Kidney epithelial cell (primary cell): ENCODE measurements around the gene TREM2. TPM values are rescaled to one million over a fixed set of nuclear protein-coding genes. Genes with fewer than 3 reads are reported as not detected.
"Not testable (repeated sequence)": the region's sequence is repeated elsewhere in the genome, so short reads cannot be mapped to it uniquely, and the experiment has no call there.

ENCODE experiments used
- DNase-seq: peaks from one replicate; pipeline ENCODE4 v3.0.0-alpha.2; 2010; ENCODE audit warnings: low read depth
- H3K27me3 ChIP-seq: 2 replicates; pipeline ENCODE4 v1.6.0; 2011; ENCODE audit warnings: low read length; ENCODE audit not compliant: control insufficient read depth, insufficient read depth
- H3K36me3 ChIP-seq: 2 replicates; pipeline ENCODE4 v1.5.1; 2011; ENCODE audit warnings: low read length; ENCODE audit not compliant: control insufficient read depth, insufficient read depth
- H3K4me3 ChIP-seq: 2 replicates; pipeline ENCODE4 v1.5.1; 2011; ENCODE audit warnings: low read depth, mild to moderate bottlenecking, control low read depth, low read length
- total RNA-seq: library from RNA; depleted of rRNA; stranded (reverse); fragments of >200 nt; gene quantifications from 2 replicates; pipeline ENCODE4 v1.2.3, GENCODE V29; 2015
- TF ChIP-seq, protein P1 (sequence below): IDR thresholded peaks from 2 replicates; pipeline ENCODE4 v1.5.1; 2011; ENCODE audit warnings: mild to moderate bottlenecking, moderate library complexity, low read length, control low read depth, inconsistent platforms; ENCODE audit not compliant: insufficient read depth, poor library complexity, severe bottlenecking

Gene TREM2
- total RNA-seq, 1 donor from 2014 or later = not detected

DNA sequence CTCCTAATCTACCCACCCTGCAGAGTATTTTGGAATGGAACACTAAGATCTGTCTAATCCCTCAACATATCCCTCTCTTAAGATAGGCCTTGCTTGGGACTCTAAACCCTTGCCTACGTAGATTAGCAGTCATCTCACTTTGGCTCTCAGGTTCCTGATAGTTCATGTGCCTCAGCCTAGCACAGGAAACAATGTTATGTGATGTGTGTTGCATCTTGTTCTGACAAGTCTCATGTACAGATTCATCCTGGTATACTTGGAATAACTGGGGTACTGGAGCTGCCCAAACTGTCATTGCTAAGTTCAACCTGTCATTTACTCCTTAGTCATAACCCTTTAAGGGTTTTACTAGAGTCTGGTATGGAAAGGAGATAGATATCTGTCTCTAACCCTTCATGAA, 42.9 kb downstream of the TREM2 start:
- no peaks in the 10 kb centered on the region for H3K27me3 ChIP-seq
- TF ChIP-seq, protein P1, sequence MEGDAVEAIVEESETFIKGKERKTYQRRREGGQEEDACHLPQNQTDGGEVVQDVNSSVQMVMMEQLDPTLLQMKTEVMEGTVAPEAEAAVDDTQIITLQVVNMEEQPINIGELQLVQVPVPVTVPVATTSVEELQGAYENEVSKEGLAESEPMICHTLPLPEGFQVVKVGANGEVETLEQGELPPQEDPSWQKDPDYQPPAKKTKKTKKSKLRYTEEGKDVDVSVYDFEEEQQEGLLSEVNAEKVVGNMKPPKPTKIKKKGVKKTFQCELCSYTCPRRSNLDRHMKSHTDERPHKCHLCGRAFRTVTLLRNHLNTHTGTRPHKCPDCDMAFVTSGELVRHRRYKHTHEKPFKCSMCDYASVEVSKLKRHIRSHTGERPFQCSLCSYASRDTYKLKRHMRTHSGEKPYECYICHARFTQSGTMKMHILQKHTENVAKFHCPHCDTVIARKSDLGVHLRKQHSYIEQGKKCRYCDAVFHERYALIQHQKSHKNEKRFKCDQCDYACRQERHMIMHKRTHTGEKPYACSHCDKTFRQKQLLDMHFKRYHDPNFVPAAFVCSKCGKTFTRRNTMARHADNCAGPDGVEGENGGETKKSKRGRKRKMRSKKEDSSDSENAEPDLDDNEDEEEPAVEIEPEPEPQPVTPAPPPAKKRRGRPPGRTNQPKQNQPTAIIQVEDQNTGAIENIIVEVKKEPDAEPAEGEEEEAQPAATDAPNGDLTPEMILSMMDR = no peak
- no peak for DNase-seq
- no peak overlapping the region for H3K4me3 ChIP-seq
- H3K36me3 ChIP-seq = no peaks in the 10 kb centered on the region

DNA sequence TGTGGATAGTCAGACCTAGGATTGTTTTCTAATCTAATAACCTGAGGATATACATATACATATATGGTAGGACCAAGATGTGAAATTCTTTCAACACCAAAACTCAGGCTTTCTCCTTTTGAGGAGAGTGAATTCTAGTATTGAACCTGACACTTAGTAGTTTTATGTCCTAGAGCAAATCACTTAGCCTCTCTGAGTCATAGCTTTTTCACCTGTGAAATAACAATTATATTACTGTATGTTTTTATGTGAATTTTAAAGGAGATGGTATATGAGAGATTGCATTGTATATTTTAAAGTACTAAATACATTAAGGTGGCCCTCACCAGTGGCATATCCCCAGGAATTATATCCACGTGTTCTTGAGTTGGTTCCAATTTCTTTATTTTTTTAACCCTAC, 43.4 kb downstream of the TREM2 start:
- H3K4me3 ChIP-seq = no peak overlapping the region
- H3K36me3 ChIP-seq = no peaks in the 10 kb centered on the region
- DNase-seq = no peak
- TF ChIP-seq, protein P1 = no peak
- no peaks in the 10 kb centered on the region for H3K27me3 ChIP-seq

DNA sequence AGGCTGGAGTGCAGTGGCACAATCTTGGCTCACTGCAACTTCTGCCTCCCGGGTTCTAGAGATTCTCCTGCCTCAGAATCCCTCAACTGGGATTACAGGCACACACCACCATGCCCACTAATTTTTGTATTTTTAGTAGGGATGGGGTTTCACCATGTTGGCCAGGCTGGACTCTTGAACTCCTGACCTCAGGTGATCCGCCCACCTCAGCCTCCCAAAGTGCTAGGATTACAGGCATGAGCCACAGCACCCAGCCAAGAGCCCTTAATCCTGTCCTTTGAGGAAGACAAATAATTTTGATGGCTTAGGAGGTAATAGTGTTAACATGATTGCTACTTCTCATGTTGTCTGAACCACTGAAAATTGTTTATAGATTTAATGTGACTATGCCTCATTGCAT, 47.9 kb downstream of the TREM2 start:
- DNase-seq, H3K4me3 ChIP-seq: not testable (repeated sequence)

DNA sequence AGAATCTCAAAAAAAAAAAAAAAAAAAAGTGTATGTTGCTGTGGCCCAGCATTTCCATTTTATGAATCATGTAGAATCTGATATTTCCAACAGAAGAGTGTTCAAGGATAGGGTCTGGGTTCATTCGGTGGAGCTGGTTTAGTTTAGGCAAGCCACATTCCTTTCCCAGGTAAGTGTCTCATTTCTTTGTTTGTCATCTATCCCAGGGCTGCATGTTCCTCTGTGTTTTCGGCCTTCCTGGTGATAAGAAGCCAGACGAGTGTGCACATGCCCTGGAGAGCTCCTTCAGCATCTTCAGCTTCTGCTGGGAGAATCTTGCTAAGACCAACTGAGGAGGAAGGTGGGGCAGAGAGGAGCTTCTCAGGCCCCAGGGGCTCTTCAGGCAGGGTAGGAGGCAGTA, 51.9 kb downstream of the TREM2 start:
- Histone ChIP-seq H3K4me3 (no peak overlapping the region), H3K36me3 (no peaks in the 10 kb centered on the region), H3K27me3 (no peaks in the 10 kb centered on the region)
- TF ChIP-seq, protein P1 = no peak
- DNase-seq = no peak

More for the DNA sequence above, 47.9 kb downstream of the TREM2 start:
- H3K27me3 ChIP-seq, H3K36me3 ChIP-seq: not testable (repeated sequence)

Other genes with a start within 250 kb of the TREM2 start
- 1.1 and 1.8 TPM in 2 replicates for gene UNC5CL, start 123.9 kb downstream of the TREM2 start, total RNA-seq
- not detected in 2 replicates for gene TSPO2, start 120.6 kb downstream of the TREM2 start, total RNA-seq
- gene APOBEC2, start 109.9 kb downstream of the TREM2 start, total RNA-seq = not detected in 2 replicates
- gene OARD1, start 90.8 kb downstream of the TREM2 start, total RNA-seq = 16.1 and 19.4 TPM in 2 replicates
- gene NFYA, start 90.1 kb downstream of the TREM2 start, total RNA-seq = 33.3 and 36.6 TPM in 2 replicates
- gene TREML1, start 8.8 kb downstream of the TREM2 start, total RNA-seq = not detected in 2 replicates
- 0.38 and 0.75 TPM in 2 replicates for gene TREML2, start 38.0 kb upstream of the TREM2 start, total RNA-seq
- gene TREML4, start 65.2 kb upstream of the TREM2 start, total RNA-seq = not detected in 2 replicates
- gene TREM1, start 123.6 kb upstream of the TREM2 start, total RNA-seq = 0.13 and 1.4 TPM in 2 replicates
- not detected in 2 replicates for gene NCR2, start 172.5 kb upstream of the TREM2 start, total RNA-seq